H1 (cell line): ENCODE measurements around the gene TOB1. TPM values are rescaled to one million over a fixed set of nuclear protein-coding genes. Genes with fewer than 3 reads are reported as not detected.

Experiments
- JUN ChIP-seq: IDR thresholded peaks from 2 replicates; pipeline ENCODE4 v1.6.1; 2011; ENCODE audit warnings: low read depth, mild to moderate bottlenecking, improper control_type of control experiment, low read length
- polyA plus RNA-seq, 7 experiments: library from polyadenylated mRNA; depleted of rRNA in 3 of 7; stranded (reverse) in 5 of 7; unstranded in 2 of 7; fragments of >200 nt in 5 of 7; fragments of 200-250 nt in 2 of 7; gene quantifications; 1 replicate in 5 of 7; 2 replicates in 1 of 7; 4 replicates in 1 of 7; pipeline versions ENCODE4 v1.2.1 to v1.2.3, GENCODE V29; 2011 to 2013; ENCODE audit warnings: missing spikeins in 2 of 7, mixed read lengths in 2 of 7
- total RNA-seq: library from RNA; stranded (reverse); fragmentation: NEBNext Ultra II Directional; extraction: Animal tissue kit (Norgen Biotek cat#: 25700); gene quantifications from 2 replicates; pipeline ENCODE4 v1.2.1, GENCODE V29; 2021

TOB1 gene
- total and polyA plus RNA-seq, 2 of the 8 experiments (the other 6 are each of a cell fraction or from before 2014, with no cell fraction given) = 14.4 to 20.8 TPM

- no peak for TF ChIP-seq JUN
Measured at GRCh38 chr17:50831471-50831928, 34.7 kb downstream of the TOB1 start (continued).
